ENCODE results near the gene DNMT3A. TPM values are rescaled to one million over a fixed set of nuclear protein-coding genes. Genes with fewer than 3 reads are reported as not detected.

The DNMT3A gene
- total RNA-seq, 1 experiment from 2014 or later, result 12.2 TPM

DNA sequence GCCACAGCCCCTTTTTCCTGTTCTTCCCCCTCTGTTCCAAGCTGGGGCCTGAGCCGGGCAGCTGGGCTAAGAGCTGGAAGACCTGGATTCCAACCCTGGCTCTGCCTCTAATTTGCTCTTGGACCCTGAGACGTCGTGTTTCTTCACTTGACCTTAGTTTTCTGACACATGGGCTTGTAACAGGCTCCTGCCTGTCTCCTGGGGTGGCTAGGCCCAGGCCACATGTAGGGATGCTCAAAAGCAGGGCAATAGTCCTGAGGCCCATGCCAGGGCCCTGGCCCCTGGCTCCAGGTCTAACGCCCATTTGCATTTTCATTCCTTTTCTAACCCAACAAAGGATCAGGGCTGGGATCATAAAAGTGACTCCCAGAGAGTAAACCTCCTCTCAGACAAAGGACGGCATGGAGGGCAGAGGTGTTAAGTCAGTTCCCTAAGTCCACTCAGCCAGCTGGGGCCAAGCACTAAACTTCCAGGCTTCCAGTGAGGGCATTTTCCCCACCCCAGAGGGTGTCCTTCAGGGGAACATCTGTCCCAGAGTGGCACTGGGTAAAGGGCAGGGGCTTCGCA is 16.6 kb upstream of the DNMT3A start:
- ATAC-seq (no peak), DNase-seq (no peak)
- H3K4me3 ChIP-seq (ENCODE audit: low read length), result no peak overlapping the region
- BruUV-seq (replicated peaks), result no TSS peak
- no peaks in the 10 kb centered on the region for H3K9me2 ChIP-seq (replicated peaks; ENCODE audit: low read length)
- H3K27me3 ChIP-seq (ENCODE audit: low read length), result no peaks in the 10 kb centered on the region
- peaks cover 9% of the 10 kb centered on the region for H3K4me1 ChIP-seq (ENCODE audit: insufficient read depth, low read length)
- intact Hi-C loops (cut with micrococcal nuclease), result no loop called here
- no peaks in the 10 kb centered on the region for H3F3A ChIP-seq (ENCODE audit: low read length, unreplicated experiment)
- no peak for TF ChIP-seq EZH2 (IDR thresholded peaks at IDR 0.05; ENCODE audit: low read length, unreplicated experiment)
- TF ChIP-seq, protein P1, sequence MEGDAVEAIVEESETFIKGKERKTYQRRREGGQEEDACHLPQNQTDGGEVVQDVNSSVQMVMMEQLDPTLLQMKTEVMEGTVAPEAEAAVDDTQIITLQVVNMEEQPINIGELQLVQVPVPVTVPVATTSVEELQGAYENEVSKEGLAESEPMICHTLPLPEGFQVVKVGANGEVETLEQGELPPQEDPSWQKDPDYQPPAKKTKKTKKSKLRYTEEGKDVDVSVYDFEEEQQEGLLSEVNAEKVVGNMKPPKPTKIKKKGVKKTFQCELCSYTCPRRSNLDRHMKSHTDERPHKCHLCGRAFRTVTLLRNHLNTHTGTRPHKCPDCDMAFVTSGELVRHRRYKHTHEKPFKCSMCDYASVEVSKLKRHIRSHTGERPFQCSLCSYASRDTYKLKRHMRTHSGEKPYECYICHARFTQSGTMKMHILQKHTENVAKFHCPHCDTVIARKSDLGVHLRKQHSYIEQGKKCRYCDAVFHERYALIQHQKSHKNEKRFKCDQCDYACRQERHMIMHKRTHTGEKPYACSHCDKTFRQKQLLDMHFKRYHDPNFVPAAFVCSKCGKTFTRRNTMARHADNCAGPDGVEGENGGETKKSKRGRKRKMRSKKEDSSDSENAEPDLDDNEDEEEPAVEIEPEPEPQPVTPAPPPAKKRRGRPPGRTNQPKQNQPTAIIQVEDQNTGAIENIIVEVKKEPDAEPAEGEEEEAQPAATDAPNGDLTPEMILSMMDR (conservative IDR thresholded peaks at IDR 0.05; ENCODE audit: low read depth, low read length), result no peak
- no peak for TF ChIP-seq EZH2phosphoT487 (IDR thresholded peaks at IDR 0.05; ENCODE audit: borderline replicate concordance, low read length)
- ChIA-PET CTCF (no interaction called here), POLR2A (ENCODE audit: unreplicated experiment) (interaction anchor here (0.5 to 0.6 kb wide), 2 partner anchors 507 to 1273 kb away, joined by 3 to 5 read pairs; partner anchors contain the start of gene TP53I3)
- H3K4me2 ChIP-seq (ENCODE audit: low read length), result no peak overlapping the region
- H3K36me3 ChIP-seq (ENCODE audit: low read depth, low read length), result no peaks in the 10 kb centered on the region
- no peaks in the 10 kb centered on the region for H3K9me3 ChIP-seq (ENCODE audit: low read length)
- H3K79me2 ChIP-seq (ENCODE audit: low read length), result no peaks in the 10 kb centered on the region
- no peak overlapping the region for H3K27ac ChIP-seq (ENCODE audit: low read length)
- no peaks in the 10 kb centered on the region for H4K20me1 ChIP-seq (ENCODE audit: low read length)
- no peak overlapping the region for H3K9ac ChIP-seq (ENCODE audit: low read length)
- H2AFZ ChIP-seq (ENCODE audit: low read length), result no peak overlapping the region

- no peaks in the 10 kb centered on the region for H3K4me1 ChIP-seq (ENCODE audit: insufficient read depth, low read length)
- no peak overlapping the region for H3K4me2 ChIP-seq (ENCODE audit: low read length)
- no peaks in the 10 kb centered on the region for H3K27me3 ChIP-seq (ENCODE audit: low read length)
- no peak overlapping the region for H3K27ac ChIP-seq (ENCODE audit: low read length)
- BruUV-seq (replicated peaks), result no TSS peak
- H3K4me3 ChIP-seq (ENCODE audit: low read length), result no peak overlapping the region
- H3F3A ChIP-seq (ENCODE audit: low read length, unreplicated experiment), result no peaks in the 10 kb centered on the region
- ATAC-seq (no peak), DNase-seq (no peak)
- H4K20me1 ChIP-seq (ENCODE audit: low read length), result no peaks in the 10 kb centered on the region
- no peak for TF ChIP-seq EZH2 (IDR thresholded peaks at IDR 0.05; ENCODE audit: low read length, unreplicated experiment)
- TF ChIP-seq EZH2phosphoT487 (IDR thresholded peaks at IDR 0.05; ENCODE audit: borderline replicate concordance, low read length), result no peak
- TF ChIP-seq, protein P1 (conservative IDR thresholded peaks at IDR 0.05; ENCODE audit: low read depth, low read length), result no peak
- no peak overlapping the region for H2AFZ ChIP-seq (ENCODE audit: low read length)
- H3K79me2 ChIP-seq (ENCODE audit: low read length), result no peaks in the 10 kb centered on the region
- H3K9me3 ChIP-seq (ENCODE audit: low read length), result no peaks in the 10 kb centered on the region
- CTCF ChIA-PET, result no interaction called here
- H3K36me3 ChIP-seq (ENCODE audit: low read depth, low read length), result no peaks in the 10 kb centered on the region
- intact Hi-C loops (cut with micrococcal nuclease), result no loop called here
- H3K9me2 ChIP-seq (replicated peaks; ENCODE audit: low read length), result no peaks in the 10 kb centered on the region
- POLR2A ChIA-PET (ENCODE audit: unreplicated experiment), result no interaction called here
- H3K9ac ChIP-seq (ENCODE audit: low read length), result no peak overlapping the region
Observed at GRCh38 chr2:25356088-25356487, 14.4 kb upstream of the DNMT3A start.

DNA sequence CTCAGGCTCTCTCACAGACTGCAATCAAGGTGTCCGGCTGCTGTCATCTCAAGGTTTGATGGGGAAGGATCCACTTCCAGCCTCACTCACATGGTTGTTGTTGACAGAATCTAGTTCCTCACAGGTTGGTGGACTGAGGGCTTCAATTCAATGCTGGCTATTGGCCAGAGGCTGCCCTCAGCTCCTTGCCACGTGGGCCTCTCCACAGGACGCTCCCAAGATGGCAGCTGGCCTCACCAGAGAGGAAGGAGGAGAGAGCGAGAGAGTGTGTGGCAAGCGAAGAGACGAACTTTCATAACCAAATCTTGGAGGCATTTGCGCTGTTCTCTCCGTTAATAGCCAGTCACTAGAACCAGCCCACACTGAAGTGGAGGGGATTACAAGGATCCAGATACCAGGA is 13.5 kb upstream of the DNMT3A start:
- H3K79me2 ChIP-seq (ENCODE audit: low read length), result no peaks in the 10 kb centered on the region
- no peaks in the 10 kb centered on the region for H3K36me3 ChIP-seq (ENCODE audit: low read depth, low read length)
- no peaks in the 10 kb centered on the region for H3K4me1 ChIP-seq (ENCODE audit: insufficient read depth, low read length)
- ATAC-seq (no peak), DNase-seq (no peak)
- ChIA-PET CTCF (no interaction called here), POLR2A (ENCODE audit: unreplicated experiment) (no interaction called here)
- no peak for TF ChIP-seq EZH2phosphoT487 (IDR thresholded peaks at IDR 0.05; ENCODE audit: borderline replicate concordance, low read length)
- TF ChIP-seq, protein P1 (conservative IDR thresholded peaks at IDR 0.05; ENCODE audit: low read depth, low read length), result no peak
- no peak for TF ChIP-seq EZH2 (IDR thresholded peaks at IDR 0.05; ENCODE audit: low read length, unreplicated experiment)
- no peaks in the 10 kb centered on the region for H3K27me3 ChIP-seq (ENCODE audit: low read length)
- H4K20me1 ChIP-seq (ENCODE audit: low read length), result no peaks in the 10 kb centered on the region
- no peaks in the 10 kb centered on the region for H3F3A ChIP-seq (ENCODE audit: low read length, unreplicated experiment)
- intact Hi-C loops (cut with micrococcal nuclease), result no loop called here
- no peaks in the 10 kb centered on the region for H3K9me2 ChIP-seq (replicated peaks; ENCODE audit: low read length)
- no peak overlapping the region for H2AFZ ChIP-seq (ENCODE audit: low read length)
- no peak overlapping the region for H3K4me2 ChIP-seq (ENCODE audit: low read length)
- BruUV-seq (replicated peaks), result no TSS peak
- no peak overlapping the region for H3K9ac ChIP-seq (ENCODE audit: low read length)
- H3K4me3 ChIP-seq (ENCODE audit: low read length), result no peak overlapping the region
- no peaks in the 10 kb centered on the region for H3K9me3 ChIP-seq (ENCODE audit: low read length)
- no peak overlapping the region for H3K27ac ChIP-seq (ENCODE audit: low read length)

All from PC-3 (cell line).